ENCODE results near the gene CHDH.

The CHDH gene

DNA sequence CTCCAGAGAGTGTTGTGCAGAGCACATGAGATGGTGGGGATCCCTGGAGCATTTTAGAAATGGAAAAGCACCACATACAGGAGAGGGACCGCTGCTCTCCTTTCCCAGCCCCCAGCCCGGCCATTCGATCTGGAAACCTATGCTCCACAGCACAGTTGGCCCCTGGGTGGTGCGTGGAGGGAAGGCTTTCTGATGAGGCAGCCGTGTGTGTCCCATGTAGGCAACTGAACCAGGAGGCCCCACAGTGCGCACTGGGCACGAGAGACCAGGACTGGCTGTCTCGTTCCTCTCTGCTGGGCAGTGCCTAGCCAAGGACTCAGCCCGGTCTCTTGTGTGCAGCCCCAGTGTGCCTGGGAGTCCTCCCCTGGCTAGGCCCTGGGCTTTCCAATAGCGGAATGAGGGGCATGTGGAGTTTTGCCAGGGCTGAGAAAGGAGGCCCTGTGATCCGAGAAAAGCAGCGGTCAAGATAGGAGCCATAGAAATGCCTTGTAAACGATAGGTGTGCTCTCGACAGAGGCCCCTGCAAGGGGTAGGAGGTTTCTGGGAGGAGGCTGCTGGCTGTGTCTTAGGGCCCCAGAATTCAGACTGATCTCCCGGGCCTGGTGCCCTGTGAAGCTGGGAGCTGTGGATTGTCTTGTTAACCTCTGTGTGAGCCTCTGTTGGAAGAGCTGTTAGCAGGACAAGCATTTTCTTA is 39.0 kb downstream of the CHDH start:
- no peak for DNase-seq

DNA sequence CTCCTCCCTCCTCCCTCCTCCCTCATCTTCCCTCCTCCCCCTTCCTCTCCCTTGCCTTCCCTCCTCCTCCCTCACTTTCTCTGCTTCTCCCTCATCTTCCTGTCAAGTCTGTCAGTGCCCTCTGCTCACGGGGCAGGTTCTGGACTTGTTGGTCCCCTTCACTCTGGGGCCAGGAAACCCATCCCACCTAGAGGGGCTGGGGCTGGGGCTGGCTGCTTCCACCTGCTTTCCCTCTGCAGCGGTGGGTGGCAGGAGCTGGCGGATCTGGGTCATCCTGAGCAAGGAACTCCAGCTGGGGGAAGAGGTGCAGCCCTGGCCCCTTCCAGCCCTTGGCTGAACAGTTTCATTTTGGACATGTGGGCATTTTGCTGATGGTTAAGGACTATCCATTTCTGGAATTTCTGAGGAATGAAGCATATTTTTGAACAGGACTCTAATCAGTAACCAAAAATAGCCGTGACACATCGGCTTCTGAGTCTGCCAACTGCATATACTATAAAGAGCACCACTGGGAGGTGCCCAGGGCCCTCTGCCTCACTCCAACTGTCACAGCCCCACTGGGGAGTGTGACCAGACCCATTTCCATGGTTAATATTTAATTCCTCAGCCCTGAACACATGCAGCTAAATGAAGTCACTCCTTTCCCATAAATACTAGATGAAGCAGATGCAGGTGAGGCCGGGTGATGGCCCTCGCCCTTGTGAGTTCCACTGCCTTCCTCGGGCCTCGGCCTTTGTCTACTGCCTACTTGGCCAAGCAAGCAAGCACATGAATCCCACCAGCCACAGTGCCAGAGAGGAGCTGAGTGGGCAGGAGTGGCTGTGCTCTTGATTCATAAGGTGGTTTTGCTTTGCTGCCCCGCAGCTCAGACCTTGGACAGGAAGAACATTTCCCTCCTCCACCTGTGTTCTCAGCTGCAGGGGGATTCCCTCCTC is 39.8 kb downstream of the CHDH start:
- no peak for DNase-seq

DNA sequence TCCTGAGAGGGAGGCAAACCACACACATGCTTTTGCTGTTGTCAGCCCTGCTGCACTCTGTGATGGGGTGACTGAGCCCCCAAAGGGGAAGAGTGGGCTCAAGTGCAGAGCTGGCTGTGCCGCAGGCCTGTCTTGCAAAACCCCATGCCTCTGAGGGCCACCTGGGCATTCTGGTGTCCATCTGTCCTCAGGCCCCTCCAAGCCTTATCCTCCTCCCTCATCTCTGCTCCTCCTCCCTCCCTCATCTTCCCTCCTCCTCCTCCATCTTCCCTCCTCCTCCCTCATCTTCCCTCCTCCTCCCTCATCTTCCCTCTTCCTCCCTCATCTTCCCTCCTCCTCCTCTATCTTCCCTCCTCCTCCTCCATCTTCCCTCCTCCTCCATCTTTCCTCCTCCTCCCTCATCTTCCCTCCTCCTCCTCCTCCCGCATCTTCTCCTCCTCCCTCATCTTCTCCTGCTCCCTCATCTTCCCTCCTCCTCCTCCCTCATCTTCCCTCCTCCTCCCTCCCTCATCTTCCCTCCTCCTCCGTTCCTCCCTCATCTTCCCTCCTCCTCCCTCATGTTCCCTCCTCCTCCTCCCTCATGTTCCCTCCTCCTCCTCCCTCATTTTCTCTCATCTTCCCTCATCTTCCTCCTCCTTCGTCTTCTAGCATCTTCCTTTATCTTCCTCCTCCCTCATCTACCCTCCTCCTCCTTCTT is 40.6 kb downstream of the CHDH start:
- DNase-seq, result no peak

DNA sequence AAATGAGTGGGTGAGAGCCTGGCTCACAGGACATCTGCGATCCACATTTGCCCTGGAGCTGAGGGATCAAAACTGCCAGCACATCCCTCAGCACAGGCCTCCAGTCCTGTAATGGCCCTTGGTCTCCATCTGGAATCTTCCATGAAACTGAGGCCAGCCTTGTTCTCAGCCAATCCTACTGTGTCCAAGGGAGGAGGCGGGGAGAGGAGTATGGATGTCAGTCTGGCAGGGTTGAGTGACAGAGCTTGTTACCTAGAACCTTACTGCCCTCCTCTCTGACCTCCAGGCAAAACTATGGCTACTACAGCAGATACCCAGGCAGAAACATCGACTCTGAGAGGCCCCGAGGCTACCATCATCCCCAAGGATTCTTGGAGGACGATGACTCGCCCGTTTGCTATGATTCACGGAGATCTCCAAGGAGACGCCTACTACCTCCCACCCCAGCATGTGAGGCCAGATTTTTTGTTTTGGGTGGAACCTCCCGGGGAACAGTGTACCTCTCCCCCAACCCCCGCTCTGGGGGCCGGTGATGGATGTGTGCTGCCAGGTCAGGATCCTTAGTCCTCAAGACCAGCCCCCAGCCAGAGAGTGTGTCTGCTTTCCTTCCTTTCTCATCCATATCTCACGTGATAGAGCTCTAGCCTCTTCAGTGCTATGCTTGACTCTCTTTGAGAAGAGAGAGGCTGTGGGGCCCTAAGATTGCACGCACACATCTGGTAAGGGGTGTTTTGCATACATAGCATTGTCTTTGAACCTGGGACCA is 41.3 kb downstream of the CHDH start:
- no peak for DNase-seq

DNA sequence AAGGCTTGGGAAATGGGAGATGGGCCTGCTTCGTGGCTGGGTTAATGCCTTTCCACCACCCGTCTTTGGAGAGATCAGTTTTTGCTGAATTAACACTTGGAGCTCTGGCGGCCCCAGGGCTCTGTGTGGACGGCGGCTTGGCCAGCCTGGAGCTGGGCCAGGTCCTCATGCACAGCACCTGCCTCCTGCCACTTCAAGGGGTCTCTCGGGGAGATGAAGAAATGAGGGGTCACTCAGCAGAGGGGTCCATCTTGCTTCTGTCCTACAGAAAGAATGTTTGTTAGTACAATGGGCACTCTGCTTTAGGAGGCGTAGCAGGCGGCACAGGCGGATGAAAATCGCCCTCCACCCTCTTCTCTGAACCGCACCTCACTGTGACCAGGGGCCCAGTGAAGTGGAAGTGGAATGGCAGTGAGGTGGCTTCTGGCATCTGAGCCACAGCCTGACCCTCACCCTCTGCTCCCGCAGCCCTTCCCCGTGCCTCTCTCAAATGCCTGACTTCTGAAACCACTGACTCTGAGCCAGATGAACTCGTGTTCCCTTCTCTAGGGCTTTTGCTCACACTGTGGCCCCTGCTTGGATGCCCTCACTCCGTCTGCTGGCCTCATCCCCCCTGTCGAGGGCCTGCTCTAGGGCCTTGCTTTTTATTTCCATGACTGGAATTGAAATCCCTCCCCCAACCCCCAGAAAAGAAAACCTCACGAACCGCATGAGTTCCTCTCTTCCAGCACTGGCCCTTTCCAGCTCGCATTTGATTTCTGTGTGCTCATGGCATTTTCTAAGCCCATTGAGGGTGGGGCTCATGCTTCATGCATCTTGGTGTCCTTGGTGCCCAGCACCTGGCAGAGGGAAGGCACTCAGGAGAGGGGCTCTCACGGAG is 42.2 kb downstream of the CHDH start:
- DNase-seq, result no peak

- no peak for DNase-seq
Measured at GRCh38 chr3:53803124-53803815, 42.9 kb downstream of the CHDH start.

DNA sequence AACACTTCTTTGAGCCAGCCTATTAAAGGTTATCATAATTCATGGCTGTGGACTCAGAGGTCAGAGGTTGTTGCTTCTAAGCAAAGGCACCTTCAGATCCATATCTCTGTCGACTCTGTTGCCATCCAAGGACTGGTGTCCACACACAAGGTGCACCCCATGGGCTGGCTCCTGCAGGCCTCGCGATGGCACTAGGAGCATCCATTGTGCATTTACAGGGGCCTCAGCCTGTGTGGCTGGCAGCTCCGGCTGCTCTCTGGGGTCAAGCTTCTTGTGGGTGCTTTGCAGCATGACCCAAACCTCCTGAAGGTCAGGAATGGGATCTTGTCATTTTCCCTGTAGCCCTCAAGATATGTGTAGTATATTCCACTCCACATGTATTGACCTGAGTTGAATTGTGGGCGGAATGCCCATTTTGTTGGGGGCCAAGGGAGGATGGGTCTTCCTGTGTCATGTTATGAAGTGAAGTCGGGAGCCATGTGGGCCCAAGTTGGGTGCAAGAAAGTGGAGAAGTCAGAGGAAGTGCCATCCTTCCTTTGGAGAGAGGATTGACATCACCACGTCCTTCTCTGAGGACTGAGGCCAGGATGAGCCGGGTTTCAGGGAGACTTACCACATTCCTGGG is 43.9 kb downstream of the CHDH start:
- no peak for DNase-seq

- DNase-seq, result no peak
Measured at GRCh38 chr3:53801319-53801718, 44.9 kb downstream of the CHDH start.

DNA sequence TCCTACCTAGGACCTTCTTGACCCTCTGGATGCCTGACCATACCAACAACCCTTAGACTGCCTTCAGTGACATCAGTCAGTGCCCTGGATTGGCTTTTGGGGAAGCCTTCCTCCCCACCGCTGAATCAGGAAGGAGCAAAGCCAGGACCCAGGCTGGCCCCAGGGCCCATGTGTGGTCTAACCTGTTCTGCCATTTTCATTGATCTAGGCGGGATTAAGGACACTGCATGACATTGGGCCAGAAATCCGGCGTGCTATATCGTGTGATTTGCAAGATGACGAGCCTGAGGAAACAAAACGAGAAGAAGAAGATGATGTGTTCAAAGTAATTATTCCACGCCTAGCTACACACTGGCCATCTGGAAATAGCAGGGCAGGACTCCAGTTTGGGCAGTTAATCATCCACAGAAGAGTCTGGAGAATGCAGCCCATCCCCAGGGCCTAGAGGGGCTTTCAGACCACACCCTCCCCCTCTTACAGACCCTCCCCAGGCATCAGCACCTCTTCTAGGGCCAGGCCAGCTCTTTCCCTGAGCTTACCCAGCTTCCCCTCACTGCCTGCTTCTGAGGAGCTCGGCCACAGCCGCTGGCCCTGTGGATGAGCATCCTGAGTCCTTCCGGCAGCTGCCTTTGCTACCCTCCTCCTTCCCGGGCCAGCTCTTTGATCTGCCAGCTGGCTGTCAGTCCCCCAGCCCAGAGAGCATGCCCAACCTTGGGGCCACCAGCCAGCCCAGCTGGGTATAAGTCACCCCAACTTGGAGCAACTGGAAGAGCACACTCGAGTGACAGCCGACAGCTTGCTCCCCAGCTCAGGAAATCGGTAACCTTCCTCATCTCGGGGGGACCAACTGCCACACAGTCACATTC is 45.9 kb downstream of the CHDH start:
- DNase-seq, result no peak

DNA sequence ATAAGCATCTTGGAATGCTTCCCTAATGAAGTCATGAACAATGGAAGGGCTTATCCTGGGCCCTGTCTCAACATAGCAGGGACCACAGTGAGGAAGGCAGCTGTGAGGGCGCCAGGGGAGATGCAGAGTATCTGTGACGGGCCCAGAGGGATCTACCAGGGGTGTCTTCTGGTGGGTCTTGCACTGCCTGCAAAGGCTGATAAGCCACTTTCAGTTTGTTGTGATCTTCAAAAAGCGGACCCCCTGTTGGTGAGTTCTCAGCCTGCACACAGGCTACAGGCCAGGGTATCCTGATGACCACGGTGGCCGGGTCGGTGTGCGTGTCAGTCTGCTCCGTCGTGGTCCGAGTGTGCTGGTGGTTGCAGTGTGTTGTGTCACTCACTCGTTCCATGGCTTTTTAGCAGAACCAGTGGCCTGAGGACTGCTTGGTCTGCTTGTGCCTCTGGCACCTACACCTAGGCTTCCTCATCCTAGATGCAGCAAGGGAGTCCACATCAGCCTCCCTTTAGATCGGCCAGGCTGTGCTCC is 46.8 kb downstream of the CHDH start:
- DNase-seq, result no peak

DNA sequence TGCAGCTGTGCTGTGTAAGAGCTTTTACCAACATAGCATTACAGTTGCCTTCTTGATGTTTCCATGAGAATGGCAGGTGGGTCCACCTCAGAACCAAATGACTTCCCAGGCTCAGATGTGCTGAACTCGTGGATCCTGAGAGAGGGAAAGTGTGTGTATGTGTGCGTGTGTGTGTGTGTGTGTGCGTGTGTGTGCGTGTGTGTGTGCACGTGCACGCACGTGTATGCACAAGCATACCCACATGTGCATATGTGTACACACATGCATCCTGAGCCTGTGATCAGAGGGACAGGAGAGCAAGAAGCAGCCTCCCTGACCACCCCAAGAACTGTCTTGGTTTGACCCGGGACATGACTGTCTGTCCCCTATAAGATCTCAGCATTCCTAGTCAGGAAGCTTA is 48.1 kb downstream of the CHDH start:
- no peak for DNase-seq

- no peak for DNase-seq
Measured at GRCh38 chr3:53795789-53796560, 50.2 kb downstream of the CHDH start.

- no peak for DNase-seq
Measured at GRCh38 chr3:53795176-53795575, 51.0 kb downstream of the CHDH start.

DNA sequence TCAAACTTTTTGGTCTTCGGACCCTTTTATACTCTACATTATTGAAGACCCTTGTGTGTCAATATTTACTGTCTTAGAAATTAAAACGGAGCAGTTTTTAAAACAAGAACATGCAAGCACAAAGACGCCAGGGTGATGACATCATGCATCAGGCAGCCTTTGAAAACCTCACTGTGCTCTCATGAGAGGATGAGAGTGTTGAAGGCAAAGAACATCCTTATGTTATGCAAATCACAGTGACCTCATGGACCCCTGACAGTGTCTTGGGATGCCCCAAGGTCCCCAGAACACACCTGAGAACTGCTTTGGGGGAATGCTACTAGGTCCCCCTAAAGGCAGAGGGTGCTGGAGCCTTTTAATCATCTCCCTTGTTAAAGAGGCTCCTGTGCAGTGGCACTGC is 51.6 kb downstream of the CHDH start:
- no peak for DNase-seq

- DNase-seq, result no peak
Measured at GRCh38 chr3:53792866-53793265, 53.4 kb downstream of the CHDH start.

DNA sequence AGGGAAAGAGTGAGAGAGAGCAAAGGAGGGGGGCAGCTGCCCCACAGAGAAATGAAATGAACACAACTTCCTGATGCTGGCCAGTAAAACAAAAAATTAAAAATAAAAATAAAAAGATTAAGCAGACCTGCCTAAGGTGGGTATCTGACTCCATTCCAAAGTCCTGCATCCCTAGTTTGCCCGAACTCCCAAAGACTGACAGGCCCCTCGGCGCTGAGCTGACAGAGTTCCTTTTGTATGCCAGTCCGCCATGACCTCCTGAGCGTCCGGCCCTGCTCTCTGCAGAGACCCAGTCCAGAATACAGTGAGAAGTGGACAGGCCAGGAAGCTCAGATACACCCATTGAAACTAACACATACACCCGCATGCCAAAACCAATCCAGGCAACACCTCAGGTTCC is 54.9 kb downstream of the CHDH start:
- no peak for DNase-seq

- no peak for DNase-seq
Measured at GRCh38 chr3:53790470-53790869, 55.7 kb downstream of the CHDH start.

- no peak for DNase-seq
Measured at GRCh38 chr3:53789459-53789858, 56.8 kb downstream of the CHDH start.

- no peak for DNase-seq
Measured at GRCh38 chr3:53788038-53788437, 58.2 kb downstream of the CHDH start.

All from CD4-positive, alpha-beta T cell treated with Interleukin-10 for 1 hour (primary cell).